Suprapubic skin (tissue), 4 donors: ENCODE results near the gene SUGCT. TPM values are rescaled to one million over a fixed set of nuclear protein-coding genes. Genes with fewer than 3 reads are reported as not detected.

ENCODE experiments used
- DNase-seq, 2 donors: peaks; one replicate each; pipeline ENCODE4 v3.0.0-alpha.2; 2019; ENCODE audit warnings: low spot score in 2 of 2
- H3K27ac ChIP-seq: fragments of 200-600 bp; sonication (generic); one replicate; pipeline ENCODE4 v1.5.1; 2019
- H3K27me3 ChIP-seq: fragments of 200-600 bp; sonication (generic); one replicate; pipeline ENCODE4 v1.5.1; 2019
- H3K36me3 ChIP-seq: fragments of 200-600 bp; sonication (generic); one replicate; pipeline ENCODE4 v1.5.1; 2019
- H3K4me1 ChIP-seq: fragments of 200-600 bp; sonication (generic); one replicate; pipeline ENCODE4 v1.5.1; 2019
- H3K4me3 ChIP-seq: fragments of 200-600 bp; sonication (generic); one replicate; pipeline ENCODE4 v1.5.1; 2019; ENCODE audit warnings: mild to moderate bottlenecking
- H3K9me3 ChIP-seq: fragments of 200-600 bp; sonication (generic); one replicate; pipeline ENCODE4 v1.5.1; 2019
- CTCF ChIP-seq, 2 donors: fragments of 200-600 bp in 1 of 2; fragments of 450-650 bp in 1 of 2; sonication (generic) in 1 of 2; IDR thresholded peaks; one replicate each; pipeline ENCODE4 v1.5.1; 2016 to 2019; ENCODE audit warnings: antibody characterized with exemption in 2 of 2, mild to moderate bottlenecking in 1 of 2, moderate library complexity in 1 of 2
- EP300 ChIP-seq: sonication (generic); formaldehyde crosslinking; IDR thresholded peaks from one replicate; pipeline ENCODE4 v1.6.1; 2017; ENCODE audit warnings: antibody characterized with exemption
- POLR2A ChIP-seq, 2 donors: fragments of 450-650 bp; IDR thresholded peaks; one replicate each; pipeline ENCODE4 v1.6.1; 2017; ENCODE audit warnings: antibody characterized with exemption in 2 of 2, mild to moderate bottlenecking in 2 of 2, moderate library complexity in 2 of 2
- POLR2AphosphoS5 ChIP-seq, 3 donors: sonication (generic); formaldehyde crosslinking; IDR thresholded peaks; one replicate each; pipeline ENCODE4 v1.6.1; 2017; ENCODE audit warnings: antibody characterized with exemption in 3 of 3
- WGBS: methylation state at CpG from one replicate; pipeline ENCODE4 v1.1.5; 2018; 5-methylcytosine and 5-hydroxymethylcytosine counted together
- total RNA-seq, 4 donors: library from RNA; depleted of rRNA; stranded (reverse); fragments of >200 nt; gene quantifications; one replicate each; pipeline ENCODE4 v1.1.0, GENCODE V29; 2016

Gene SUGCT
- total RNA-seq, 4 donors from 2014 or later: 0.73 to 2.2 (median 0.98) TPM; not detected in 1

- TF ChIP-seq CTCF (IDR thresholded peaks at IDR 0.05) (no peak), POLR2A (IDR thresholded peaks at IDR 0.05) (no peak), POLR2AphosphoS5 (IDR thresholded peaks at IDR 0.05) (no peak), EP300 (no peak)
- no peaks in the 10 kb centered on the region for H3K27me3 ChIP-seq
- no peaks in the 10 kb centered on the region for H3K4me1 ChIP-seq
- no peak for DNase-seq
- H3K36me3 ChIP-seq: no peaks in the 10 kb centered on the region
- 91% methylated on average over 4 of the region's 4 CpGs for WGBS
- H3K4me3 ChIP-seq: no peak overlapping the region
- no peaks in the 10 kb centered on the region for H3K9me3 ChIP-seq
- no peak overlapping the region for H3K27ac ChIP-seq
Measured at GRCh38 chr7:40757109-40757508, 622.3 kb downstream of the SUGCT start.

- WGBS: 89% methylated on average over 3 of the region's 3 CpGs
- TF ChIP-seq CTCF (IDR thresholded peaks at IDR 0.05) (no peak), POLR2AphosphoS5 (IDR thresholded peaks at IDR 0.05) (no peak), POLR2A (IDR thresholded peaks at IDR 0.05) (no peak), EP300 (no peak)
- Histone ChIP-seq H3K27me3 (no peaks in the 10 kb centered on the region), H3K27ac (no peak overlapping the region), H3K4me3 (no peak overlapping the region), H3K9me3 (no peaks in the 10 kb centered on the region), H3K36me3 (no peaks in the 10 kb centered on the region), H3K4me1 (no peaks in the 10 kb centered on the region)
- DNase-seq: no peak
Measured at GRCh38 chr7:40758590-40758989, 623.8 kb downstream of the SUGCT start.

- Histone ChIP-seq H3K4me3 (no peak overlapping the region), H3K9me3 (no peaks in the 10 kb centered on the region), H3K4me1 (no peaks in the 10 kb centered on the region), H3K27ac (no peak overlapping the region), H3K27me3 (no peaks in the 10 kb centered on the region), H3K36me3 (no peaks in the 10 kb centered on the region)
- DNase-seq: no peak
- 87% methylated on average over 5 of the region's 5 CpGs for WGBS
- TF ChIP-seq CTCF (IDR thresholded peaks at IDR 0.05) (no peak), POLR2A (IDR thresholded peaks at IDR 0.05) (no peak), POLR2AphosphoS5 (IDR thresholded peaks at IDR 0.05) (no peak), EP300 (no peak)
Measured at GRCh38 chr7:40760293-40760964, 625.6 kb downstream of the SUGCT start.

- Histone ChIP-seq H3K9me3 (no peaks in the 10 kb centered on the region), H3K27ac (no peak overlapping the region), H3K36me3 (no peaks in the 10 kb centered on the region), H3K4me1 (no peaks in the 10 kb centered on the region), H3K27me3 (no peaks in the 10 kb centered on the region), H3K4me3 (no peak overlapping the region)
- WGBS: 72% methylated on average over 4 of the region's 4 CpGs
- DNase-seq: no peak
- TF ChIP-seq CTCF (IDR thresholded peaks at IDR 0.05): no peak
- no peak for TF ChIP-seq POLR2A (IDR thresholded peaks at IDR 0.05)
- TF ChIP-seq EP300: no peak
- TF ChIP-seq POLR2AphosphoS5 (IDR thresholded peaks at IDR 0.05): no peak
Measured at GRCh38 chr7:40760987-40761386, 626.2 kb downstream of the SUGCT start.

GRCh38 chr7:40761762-40762560 is 627.2 kb downstream of the SUGCT start:
- Histone ChIP-seq H3K27ac (no peak overlapping the region), H3K27me3 (no peaks in the 10 kb centered on the region), H3K36me3 (no peaks in the 10 kb centered on the region), H3K9me3 (no peaks in the 10 kb centered on the region), H3K4me1 (no peaks in the 10 kb centered on the region), H3K4me3 (no peak overlapping the region)
- WGBS: 86% methylated on average over 14 of the region's 14 CpGs
- TF ChIP-seq POLR2AphosphoS5 (IDR thresholded peaks at IDR 0.05): no peak
- no peak for TF ChIP-seq POLR2A (IDR thresholded peaks at IDR 0.05)
- TF ChIP-seq EP300: no peak
- TF ChIP-seq CTCF (IDR thresholded peaks at IDR 0.05): no peak
- DNase-seq: no peak
